Measurements from ENCODE around the gene TM9SF2.

The TM9SF2 gene

DNA sequence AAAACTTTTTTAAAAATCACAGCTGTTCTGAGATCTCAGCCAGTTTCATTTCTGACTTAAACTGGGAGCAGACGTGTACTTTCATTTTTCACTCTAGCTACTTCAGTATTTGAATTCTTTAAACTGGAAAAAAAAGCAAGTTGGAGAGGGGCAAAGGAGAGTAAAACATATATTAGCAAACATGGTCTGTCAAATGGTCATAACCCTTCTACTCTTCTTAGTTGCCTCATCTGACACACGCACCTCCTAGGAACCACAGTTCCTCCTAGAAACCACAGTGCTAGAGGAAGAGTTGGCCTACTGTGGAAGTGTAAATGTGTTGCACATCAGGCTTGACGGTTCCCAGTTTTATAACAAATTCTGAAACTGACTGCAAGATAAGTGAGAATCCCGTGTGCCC is 47.2 kb downstream of the TM9SF2 start:
- H3K9me3 ChIP-seq (ENCODE audit: control insufficient read depth, insufficient read depth, low read depth, low read length): no peaks in the 10 kb centered on the region
- no peak overlapping the region for H3K4me3 ChIP-seq (ENCODE audit: low read depth, low read length)
- no peak for TF ChIP-seq ZNF514 (tag by site-specific recombination; IDR thresholded peaks at IDR 0.05)
- TF ChIP-seq ZSCAN30 (tag by site-specific recombination; IDR thresholded peaks at IDR 0.05): no peak
- TF ChIP-seq ZNF211 (tag by site-specific recombination; IDR thresholded peaks at IDR 0.05; ENCODE audit: low read depth): no peak
- no peak for TF ChIP-seq ZNF501 (tag by site-specific recombination; IDR thresholded peaks at IDR 0.05)
- TF ChIP-seq ZNF626 (tag by site-specific recombination; IDR thresholded peaks at IDR 0.05): no peak
- TF ChIP-seq, protein P1, sequence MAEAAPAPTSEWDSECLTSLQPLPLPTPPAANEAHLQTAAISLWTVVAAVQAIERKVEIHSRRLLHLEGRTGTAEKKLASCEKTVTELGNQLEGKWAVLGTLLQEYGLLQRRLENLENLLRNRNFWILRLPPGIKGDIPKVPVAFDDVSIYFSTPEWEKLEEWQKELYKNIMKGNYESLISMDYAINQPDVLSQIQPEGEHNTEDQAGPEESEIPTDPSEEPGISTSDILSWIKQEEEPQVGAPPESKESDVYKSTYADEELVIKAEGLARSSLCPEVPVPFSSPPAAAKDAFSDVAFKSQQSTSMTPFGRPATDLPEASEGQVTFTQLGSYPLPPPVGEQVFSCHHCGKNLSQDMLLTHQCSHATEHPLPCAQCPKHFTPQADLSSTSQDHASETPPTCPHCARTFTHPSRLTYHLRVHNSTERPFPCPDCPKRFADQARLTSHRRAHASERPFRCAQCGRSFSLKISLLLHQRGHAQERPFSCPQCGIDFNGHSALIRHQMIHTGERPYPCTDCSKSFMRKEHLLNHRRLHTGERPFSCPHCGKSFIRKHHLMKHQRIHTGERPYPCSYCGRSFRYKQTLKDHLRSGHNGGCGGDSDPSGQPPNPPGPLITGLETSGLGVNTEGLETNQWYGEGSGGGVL (tag by site-specific recombination; IDR thresholded peaks at IDR 0.05): no peak
- no peak for TF ChIP-seq ZNF140 (tag by site-specific recombination; IDR thresholded peaks at IDR 0.05)
- H3K4me1 ChIP-seq (ENCODE audit: control insufficient read depth, insufficient read depth, low read length): no peaks in the 10 kb centered on the region
- CTCF ChIA-PET: interaction anchor here (0.6 kb wide), 2 partner anchors 106 to 107 kb away, joined by 3 to 6 read pairs; no protein-coding TSS in a partner anchor
- POLR2A ChIA-PET: no interaction called here
- no peak overlapping the region for H3K27ac ChIP-seq (ENCODE audit: extremely low read depth, low read depth, low read length)
- peaks cover 0 to 82% of the 10 kb centered on the region in 2 experiments; a peak in 2 of 3 replicates for H3K36me3 ChIP-seq (ENCODE audit: control insufficient read depth in 2 of 2, insufficient read depth in 1 of 2, low read length in 2 of 2)

DNA sequence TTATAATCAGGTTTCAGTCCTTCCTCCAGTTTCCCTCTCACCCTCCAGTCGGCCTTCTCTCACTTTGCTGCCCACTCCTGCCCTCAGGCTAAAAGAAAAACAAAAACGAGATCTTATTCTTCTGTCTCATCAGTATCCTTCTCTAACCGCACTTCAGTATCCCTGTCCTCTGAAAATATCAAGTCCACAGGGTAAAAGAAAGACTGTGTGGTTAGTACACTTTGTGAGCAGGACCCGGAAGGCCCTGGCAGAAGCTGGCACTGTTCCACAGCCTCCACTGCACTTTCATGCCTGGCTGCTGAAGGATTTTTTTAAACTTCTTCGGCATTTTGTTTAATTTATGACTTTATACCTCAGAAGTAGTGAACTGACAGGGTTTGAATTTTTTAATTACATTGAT is 51.8 kb downstream of the TM9SF2 start:
- Histone ChIP-seq H3K36me3 (ENCODE audit: control insufficient read depth in 2 of 2, insufficient read depth in 1 of 2, low read length in 2 of 2) (peaks cover 7 to 75% of the 10 kb centered on the region in 2 experiments), H3K4me3 (ENCODE audit: low read depth, low read length) (no peak overlapping the region), H3K4me1 (ENCODE audit: control insufficient read depth, insufficient read depth, low read length) (no peaks in the 10 kb centered on the region), H3K27ac (ENCODE audit: extremely low read depth, low read depth, low read length) (no peak overlapping the region), H3K9me3 (ENCODE audit: control insufficient read depth, insufficient read depth, low read depth, low read length) (no peaks in the 10 kb centered on the region)
- ChIA-PET POLR2A (no interaction called here), CTCF (no interaction called here)
- TF ChIP-seq ZNF221 (tag by site-specific recombination; IDR thresholded peaks at IDR 0.05; ENCODE audit: borderline replicate concordance): no peak
- TF ChIP-seq TCF7L2 (IDR thresholded peaks at IDR 0.05; ENCODE audit: borderline replicate concordance, low read depth, low read length): no peak
- no peak for TF ChIP-seq ZNF473 (tag by site-specific recombination; IDR thresholded peaks at IDR 0.05)
- no peak for TF ChIP-seq ZXDB (tag by site-specific recombination; IDR thresholded peaks at IDR 0.05)
- no peak for TF ChIP-seq BCL11B (tag by site-specific recombination; IDR thresholded peaks at IDR 0.05; ENCODE audit: low read depth)
- TF ChIP-seq ZBTB17 (tag by site-specific recombination; IDR thresholded peaks at IDR 0.05): no peak
- TF ChIP-seq KLF9 (tag by site-specific recombination; IDR thresholded peaks at IDR 0.05; ENCODE audit: low read depth): no peak
- no peak for TF ChIP-seq SETDB1 (IDR thresholded peaks at IDR 0.05; ENCODE audit: insufficient read length, low read length)
- no peak for TF ChIP-seq ZNF544 (tag by site-specific recombination; IDR thresholded peaks at IDR 0.05)

DNA sequence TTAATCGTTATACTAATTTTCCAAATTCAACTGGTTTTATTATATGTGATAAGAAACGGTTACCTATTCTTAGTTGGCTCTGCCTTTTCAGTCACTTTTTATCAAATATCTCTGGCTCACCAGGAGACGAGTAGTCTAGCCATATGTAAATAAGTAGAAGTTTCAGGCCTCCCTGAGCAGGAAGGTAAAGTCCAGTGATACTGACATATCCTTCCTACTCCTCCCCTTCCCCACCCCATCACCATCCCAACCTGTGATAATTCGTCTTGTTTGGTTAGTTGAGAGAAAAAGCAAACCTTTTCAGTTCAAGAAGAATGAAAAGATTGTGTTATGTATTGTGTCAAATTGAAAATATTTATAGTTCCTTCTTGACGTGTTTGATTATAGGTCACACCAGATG is 53.9 kb downstream of the TM9SF2 start:
- POLR2A ChIA-PET: no interaction called here
- CTCF ChIA-PET: interaction anchor here (0.6 kb wide), 1 partner anchor 18 kb away, joined by 3 read pairs; no protein-coding TSS in a partner anchor
- H3K27ac ChIP-seq (ENCODE audit: extremely low read depth, low read depth, low read length): no peak overlapping the region
- H3K4me1 ChIP-seq (ENCODE audit: control insufficient read depth, insufficient read depth, low read length): no peaks in the 10 kb centered on the region
- H3K36me3 ChIP-seq (ENCODE audit: control insufficient read depth in 2 of 2, insufficient read depth in 1 of 2, low read length in 2 of 2): peaks cover 7 to 64% of the 10 kb centered on the region in 2 experiments
- no peak overlapping the region for H3K4me3 ChIP-seq (ENCODE audit: low read depth, low read length)
- H3K9me3 ChIP-seq (ENCODE audit: control insufficient read depth, insufficient read depth, low read depth, low read length): no peaks in the 10 kb centered on the region
- TF ChIP-seq, protein P2, sequence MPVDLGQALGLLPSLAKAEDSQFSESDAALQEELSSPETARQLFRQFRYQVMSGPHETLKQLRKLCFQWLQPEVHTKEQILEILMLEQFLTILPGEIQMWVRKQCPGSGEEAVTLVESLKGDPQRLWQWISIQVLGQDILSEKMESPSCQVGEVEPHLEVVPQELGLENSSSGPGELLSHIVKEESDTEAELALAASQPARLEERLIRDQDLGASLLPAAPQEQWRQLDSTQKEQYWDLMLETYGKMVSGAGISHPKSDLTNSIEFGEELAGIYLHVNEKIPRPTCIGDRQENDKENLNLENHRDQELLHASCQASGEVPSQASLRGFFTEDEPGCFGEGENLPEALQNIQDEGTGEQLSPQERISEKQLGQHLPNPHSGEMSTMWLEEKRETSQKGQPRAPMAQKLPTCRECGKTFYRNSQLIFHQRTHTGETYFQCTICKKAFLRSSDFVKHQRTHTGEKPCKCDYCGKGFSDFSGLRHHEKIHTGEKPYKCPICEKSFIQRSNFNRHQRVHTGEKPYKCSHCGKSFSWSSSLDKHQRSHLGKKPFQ (tag by site-specific recombination; IDR thresholded peaks at IDR 0.05): no peak
- TF ChIP-seq ZBTB1 (tag by site-specific recombination; IDR thresholded peaks at IDR 0.05): no peak
- TF ChIP-seq, protein P3, sequence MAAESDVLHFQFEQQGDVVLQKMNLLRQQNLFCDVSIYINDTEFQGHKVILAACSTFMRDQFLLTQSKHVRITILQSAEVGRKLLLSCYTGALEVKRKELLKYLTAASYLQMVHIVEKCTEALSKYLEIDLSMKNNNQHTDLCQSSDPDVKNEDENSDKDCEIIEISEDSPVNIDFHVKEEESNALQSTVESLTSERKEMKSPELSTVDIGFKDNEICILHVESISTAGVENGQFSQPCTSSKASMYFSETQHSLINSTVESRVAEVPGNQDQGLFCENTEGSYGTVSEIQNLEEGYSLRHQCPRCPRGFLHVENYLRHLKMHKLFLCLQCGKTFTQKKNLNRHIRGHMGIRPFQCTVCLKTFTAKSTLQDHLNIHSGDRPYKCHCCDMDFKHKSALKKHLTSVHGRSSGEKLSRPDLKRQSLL (tag by site-specific recombination; IDR thresholded peaks at IDR 0.05): no peak
- no peak for TF ChIP-seq REPIN1 (tag by site-specific recombination; IDR thresholded peaks at IDR 0.05; ENCODE audit: low read depth)
- TF ChIP-seq, protein P4, sequence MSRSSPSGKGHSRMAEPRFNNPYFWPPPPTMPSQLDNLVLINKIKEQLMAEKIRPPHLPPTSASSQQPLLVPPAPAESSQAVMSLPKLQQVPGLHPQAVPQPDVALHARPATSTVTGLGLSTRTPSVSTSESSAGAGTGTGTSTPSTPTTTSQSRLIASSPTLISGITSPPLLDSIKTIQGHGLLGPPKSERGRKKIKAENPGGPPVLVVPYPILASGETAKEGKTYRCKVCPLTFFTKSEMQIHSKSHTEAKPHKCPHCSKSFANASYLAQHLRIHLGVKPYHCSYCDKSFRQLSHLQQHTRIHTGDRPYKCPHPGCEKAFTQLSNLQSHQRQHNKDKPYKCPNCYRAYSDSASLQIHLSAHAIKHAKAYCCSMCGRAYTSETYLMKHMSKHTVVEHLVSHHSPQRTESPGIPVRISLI (tag by site-specific recombination; IDR thresholded peaks at IDR 0.05): no peak
- TF ChIP-seq ZSCAN16 (tag by site-specific recombination; IDR thresholded peaks at IDR 0.05): no peak
- TF ChIP-seq ZNF354C (tag by site-specific recombination; IDR thresholded peaks at IDR 0.05; ENCODE audit: borderline replicate concordance, low read depth): no peak
- TF ChIP-seq ZNF792 (tag by site-specific recombination; IDR thresholded peaks at IDR 0.05): no peak
